ENCODE data around the gene C1QTNF1.
"Not testable (repeated sequence)": the region's sequence is repeated elsewhere in the genome, so short reads cannot be mapped to it uniquely, and the experiment has no call there.

C1QTNF1 gene

DNA sequence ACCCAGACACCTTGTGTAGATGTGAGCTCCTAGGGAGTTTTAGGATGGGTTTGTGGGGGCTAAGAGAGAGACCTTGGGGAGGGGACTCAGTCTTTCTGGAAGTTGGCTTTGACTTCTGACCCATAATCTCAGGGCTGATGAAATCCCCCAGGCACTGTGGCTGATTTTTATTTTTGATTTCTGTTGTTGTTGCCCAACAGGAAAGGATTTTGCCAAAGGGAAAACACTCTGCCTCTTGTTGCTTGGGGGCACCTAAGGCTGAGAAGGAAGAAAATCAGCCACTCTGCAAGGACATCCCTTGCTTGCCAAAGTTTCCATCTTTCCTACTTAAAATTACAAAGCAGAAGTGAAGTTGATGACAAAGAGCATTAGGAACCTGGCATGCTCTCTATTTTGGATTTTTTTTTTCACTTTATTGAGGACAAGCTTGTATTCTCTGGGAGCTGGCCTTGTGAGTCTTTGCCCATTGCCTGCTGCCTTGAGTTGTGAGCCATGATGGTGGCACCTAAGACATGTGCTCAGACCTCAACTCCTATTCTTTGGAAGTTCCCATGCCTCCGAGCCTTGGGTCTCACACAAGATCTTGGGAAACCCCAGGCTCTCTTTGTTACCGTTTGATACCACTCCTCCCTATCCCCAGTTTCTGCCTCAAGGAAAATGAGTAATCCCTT is 3.2 kb upstream of the C1QTNF1 start:
- Histone ChIP-seq H3K4me1 (ENCODE audit: control insufficient read depth, insufficient read depth, low read length) (peaks cover 10% of the 10 kb centered on the region), H3K4me3 (ENCODE audit: low read depth, low read length) (no peak overlapping the region), H3K27ac (ENCODE audit: low read depth, low read length) (no peak overlapping the region), H3K36me3 (ENCODE audit: control insufficient read depth, insufficient read depth, low read length) (no peaks in the 10 kb centered on the region), H3K27me3 (ENCODE audit: control insufficient read depth, insufficient read depth, low read length) (peaks cover 61% of the 10 kb centered on the region), H3K9ac (ENCODE audit: low read depth, low read length) (no peak overlapping the region), H3K9me3 (ENCODE audit: control insufficient read depth, insufficient read depth, low read length) (peaks cover 6% of the 10 kb centered on the region)

DNA sequence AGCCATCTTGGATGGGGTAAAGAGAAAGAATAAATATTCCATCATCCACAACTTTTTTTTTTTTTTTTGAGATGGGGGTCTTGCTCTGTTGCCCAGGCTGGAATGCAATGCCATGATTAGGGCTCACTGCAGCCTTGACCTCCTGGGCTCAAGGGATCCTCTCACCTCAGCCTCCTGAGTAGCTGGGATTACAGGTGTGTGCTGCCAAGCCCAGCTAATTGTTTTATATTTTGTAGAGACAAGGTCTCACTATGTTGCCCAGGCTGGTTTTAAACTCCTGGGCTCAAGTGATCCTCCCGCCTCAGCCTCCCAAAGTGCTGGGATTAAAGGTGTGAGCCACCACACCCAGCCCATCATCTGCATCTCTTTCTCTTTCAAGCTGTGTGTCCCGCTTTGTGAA is 2.0 kb upstream of the C1QTNF1 start:
- H3K4me1 ChIP-seq (ENCODE audit: control insufficient read depth, insufficient read depth, low read length); H3K9ac ChIP-seq (ENCODE audit: low read depth, low read length); H3K36me3 ChIP-seq (ENCODE audit: control insufficient read depth, insufficient read depth, low read length); H3K9me3 ChIP-seq (ENCODE audit: control insufficient read depth, insufficient read depth, low read length); H3K27ac ChIP-seq (ENCODE audit: low read depth, low read length); H3K4me3 ChIP-seq (ENCODE audit: low read depth, low read length): not testable (repeated sequence)
- peaks cover 72% of the 10 kb centered on the region for H3K27me3 ChIP-seq (ENCODE audit: control insufficient read depth, insufficient read depth, low read length)

DNA sequence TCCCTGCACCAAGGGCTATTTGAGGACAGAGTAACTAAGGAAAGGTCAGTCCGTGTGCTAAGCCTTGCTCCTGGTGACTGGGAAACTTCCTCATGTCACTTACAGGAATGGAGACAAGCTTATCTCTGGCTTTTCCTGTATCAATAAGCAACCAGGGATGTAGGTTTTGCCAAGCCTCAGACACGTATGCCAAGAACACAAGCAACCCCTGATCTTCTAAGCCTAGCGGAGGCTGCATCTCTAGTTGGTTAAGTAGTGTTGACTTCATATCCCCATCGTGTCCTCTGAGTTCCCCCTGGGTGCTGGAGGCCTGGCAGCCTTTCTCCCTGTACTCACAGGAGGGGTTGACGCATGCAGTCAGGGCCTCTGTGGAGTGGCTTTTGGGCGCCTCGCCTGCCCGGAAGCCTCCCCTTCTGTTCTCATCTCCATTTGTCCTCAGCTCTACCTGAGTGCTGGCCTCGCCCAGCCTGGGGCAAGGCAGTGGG is 1.4 kb upstream of the C1QTNF1 start:
- Histone ChIP-seq H3K36me3 (ENCODE audit: control insufficient read depth, insufficient read depth, low read length) (no peaks in the 10 kb centered on the region), H3K9ac (ENCODE audit: low read depth, low read length) (no peak overlapping the region), H3K9me3 (ENCODE audit: control insufficient read depth, insufficient read depth, low read length) (no peaks in the 10 kb centered on the region), H3K27ac (ENCODE audit: low read depth, low read length) (no peak overlapping the region), H3K4me3 (ENCODE audit: low read depth, low read length) (no peak overlapping the region), H3K4me1 (ENCODE audit: control insufficient read depth, insufficient read depth, low read length) (peaks cover 15% of the 10 kb centered on the region), H3K27me3 (ENCODE audit: control insufficient read depth, insufficient read depth, low read length) (peaks cover 78% of the 10 kb centered on the region)

DNA sequence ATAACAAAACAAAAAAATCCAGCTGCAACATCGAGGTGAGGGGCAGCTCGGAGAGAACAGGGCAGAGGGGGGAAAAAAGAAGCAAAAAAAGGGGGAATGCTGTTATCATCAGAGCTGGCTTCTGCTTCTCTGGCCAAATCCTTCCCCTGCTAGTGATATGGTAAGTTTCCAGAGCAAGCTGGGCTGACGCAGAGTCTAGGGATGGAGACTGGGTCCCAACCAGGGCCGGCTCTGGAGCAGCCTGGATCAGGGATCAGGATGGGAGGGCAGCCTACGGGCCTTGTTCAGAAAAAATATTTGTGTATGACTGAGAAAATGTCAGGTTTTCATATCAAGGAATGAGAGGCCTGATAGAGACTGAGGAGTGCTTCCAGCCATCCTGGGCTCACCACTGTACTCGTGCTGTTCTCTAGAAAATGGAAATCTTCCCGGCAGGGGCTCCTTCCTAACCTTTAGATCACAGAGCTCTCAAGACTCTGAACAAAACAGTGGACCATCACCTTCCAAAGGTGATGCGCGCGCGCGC is 726 bp upstream of the C1QTNF1 start:
- Histone ChIP-seq H3K27me3 (ENCODE audit: control insufficient read depth, insufficient read depth, low read length) (peaks cover 80% of the 10 kb centered on the region), H3K4me1 (ENCODE audit: control insufficient read depth, insufficient read depth, low read length) (peaks cover 16% of the 10 kb centered on the region), H3K4me3 (ENCODE audit: low read depth, low read length) (peak overlapping the region; percentile 62; the same call in 1 of the 2 replicates)

DNA sequence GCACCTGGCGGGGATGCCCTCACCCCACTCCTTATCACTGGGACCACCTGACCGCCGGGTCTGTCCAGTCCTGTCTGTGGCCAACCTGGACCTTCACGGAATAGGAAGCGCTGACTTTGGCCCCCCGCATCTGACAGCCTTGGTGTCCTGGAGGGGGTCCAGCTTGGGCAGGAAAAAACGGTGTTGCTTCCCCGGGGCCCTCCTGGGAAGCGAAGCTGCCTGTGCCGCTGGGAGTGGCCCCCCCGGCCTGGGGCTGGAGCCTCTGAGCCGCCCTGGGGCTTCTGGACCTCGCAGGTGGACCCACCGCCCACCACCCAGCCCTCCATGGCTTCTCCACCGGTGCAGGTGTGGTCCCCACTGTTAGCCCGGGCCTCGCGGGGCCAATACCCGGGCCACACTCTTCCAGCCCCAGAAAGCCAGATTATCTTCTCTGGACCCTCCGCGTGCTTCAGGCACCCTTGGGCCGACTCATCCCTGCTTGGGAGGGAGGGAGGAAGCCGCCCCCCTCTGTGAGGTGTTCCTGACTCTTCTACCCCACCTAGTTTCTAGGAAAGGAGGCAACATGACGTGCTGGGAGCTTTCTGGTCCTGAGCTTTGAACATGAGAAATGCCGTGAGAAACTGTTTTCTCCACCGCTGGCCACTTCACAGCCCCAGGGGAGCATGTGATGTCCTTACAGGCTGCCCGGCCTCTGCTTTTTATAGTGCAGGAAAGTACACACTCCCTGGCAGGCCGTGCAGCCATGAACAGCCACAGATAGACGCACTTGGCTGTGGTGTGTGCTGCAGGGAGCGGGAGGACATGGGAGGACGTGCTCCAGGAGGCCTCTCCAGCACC is 1.1 kb downstream of the C1QTNF1 start:
- Histone ChIP-seq H3K4me3 (ENCODE audit: low read depth, low read length) (peak overlapping the region; percentile 62), H3K27me3 (ENCODE audit: control insufficient read depth, insufficient read depth, low read length) (peaks cover 75% of the 10 kb centered on the region), H3K27ac (ENCODE audit: low read depth, low read length) (no peak overlapping the region), H3K9ac (ENCODE audit: low read depth, low read length) (no peak overlapping the region), H3K4me1 (ENCODE audit: control insufficient read depth, insufficient read depth, low read length) (peaks cover 16% of the 10 kb centered on the region), H3K9me3 (ENCODE audit: control insufficient read depth, insufficient read depth, low read length) (no peaks in the 10 kb centered on the region), H3K36me3 (ENCODE audit: control insufficient read depth, insufficient read depth, low read length) (no peaks in the 10 kb centered on the region)

More for the DNA sequence above, 726 bp upstream of the C1QTNF1 start:
- no peaks in the 10 kb centered on the region for H3K9me3 ChIP-seq (ENCODE audit: control insufficient read depth, insufficient read depth, low read length)
- H3K27ac ChIP-seq (ENCODE audit: low read depth, low read length) = no peak overlapping the region
- H3K36me3 ChIP-seq (ENCODE audit: control insufficient read depth, insufficient read depth, low read length) = no peaks in the 10 kb centered on the region
- no peak overlapping the region for H3K9ac ChIP-seq (ENCODE audit: low read depth, low read length)

DNA sequence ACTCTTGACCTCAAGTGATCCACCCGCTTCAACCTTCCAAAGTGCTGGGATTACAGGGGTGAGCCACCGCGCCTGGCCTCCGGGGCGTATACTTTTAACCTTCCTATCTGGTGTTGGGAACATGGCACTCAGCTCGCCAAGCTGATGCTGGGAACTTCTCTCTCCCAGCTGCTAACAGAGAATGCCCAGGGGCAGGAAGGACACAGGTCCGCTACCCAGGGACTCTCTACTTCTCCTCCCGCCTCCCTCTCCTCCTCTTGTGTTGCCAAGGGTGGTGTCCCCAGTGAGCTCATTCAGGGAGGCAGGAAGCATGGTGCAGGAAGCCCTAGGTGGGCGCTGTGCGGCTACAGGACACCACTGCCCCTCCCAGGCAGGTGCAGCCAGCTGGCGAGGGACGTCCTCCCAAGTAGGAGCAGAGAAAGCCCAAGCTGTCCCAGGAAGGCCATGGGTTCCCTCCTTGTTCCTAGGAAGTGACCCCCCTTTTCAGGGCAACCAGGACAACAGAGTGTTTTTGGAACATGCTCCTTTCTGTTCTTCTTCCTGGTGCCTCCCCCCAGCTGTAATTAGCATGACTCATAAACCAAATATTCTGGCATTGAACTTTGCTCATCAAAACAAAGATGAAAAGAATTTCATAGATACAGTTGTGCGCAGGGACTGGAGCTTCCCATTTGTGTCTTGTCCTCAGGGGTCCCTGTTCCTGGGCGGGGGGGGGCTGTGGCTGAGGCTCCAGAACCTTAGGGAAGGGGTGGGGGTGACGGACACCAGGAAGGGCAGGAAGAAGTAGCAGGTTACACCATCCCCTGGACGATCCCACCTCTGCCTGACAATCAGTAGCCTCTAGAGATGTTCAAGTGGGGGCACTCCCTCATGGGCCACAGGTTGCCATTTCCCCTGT is 2.7 kb downstream of the C1QTNF1 start:
- Histone ChIP-seq H3K4me1 (ENCODE audit: control insufficient read depth, insufficient read depth, low read length) (peaks cover 16% of the 10 kb centered on the region), H3K9ac (ENCODE audit: low read depth, low read length) (no peak overlapping the region), H3K4me3 (ENCODE audit: low read depth, low read length) (no peak overlapping the region), H3K9me3 (ENCODE audit: control insufficient read depth, insufficient read depth, low read length) (no peaks in the 10 kb centered on the region), H3K27ac (ENCODE audit: low read depth, low read length) (no peak overlapping the region), H3K27me3 (ENCODE audit: control insufficient read depth, insufficient read depth, low read length) (peaks cover 60% of the 10 kb centered on the region), H3K36me3 (ENCODE audit: control insufficient read depth, insufficient read depth, low read length) (no peaks in the 10 kb centered on the region)

DNA sequence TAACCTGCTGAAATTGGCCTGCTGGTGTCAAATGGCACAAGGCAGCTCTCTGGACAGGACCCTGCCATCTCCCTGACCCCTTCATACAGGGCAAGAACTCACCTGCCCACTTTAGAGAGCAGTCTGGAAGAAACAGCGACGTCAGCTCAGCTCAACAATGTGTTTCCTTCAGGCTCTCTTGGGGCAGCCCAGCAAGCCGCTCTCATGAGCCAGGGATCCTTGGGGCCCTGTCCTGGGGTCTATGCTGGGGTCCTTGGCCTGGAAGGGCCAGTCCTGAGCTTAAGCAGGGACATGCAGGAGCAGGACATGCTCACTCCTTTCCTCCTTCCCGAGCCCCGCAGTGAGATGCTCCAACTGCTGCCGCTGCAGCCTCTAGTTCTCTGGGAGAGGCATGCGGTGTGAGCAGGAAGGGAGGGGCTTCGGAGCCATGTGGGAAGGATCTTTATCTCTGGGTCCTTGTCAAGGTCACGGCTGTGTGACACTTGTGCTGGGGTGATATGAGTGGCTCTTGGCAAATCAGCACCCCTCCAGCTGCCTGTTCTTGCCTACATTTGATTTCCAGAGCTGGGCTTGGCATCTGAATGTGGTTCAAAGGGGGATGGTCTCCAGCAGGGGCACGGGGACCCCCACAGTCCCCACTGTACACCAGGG is 3.4 kb downstream of the C1QTNF1 start:
- H3K4me1 ChIP-seq (ENCODE audit: control insufficient read depth, insufficient read depth, low read length) = peaks cover 16% of the 10 kb centered on the region
- H3K27me3 ChIP-seq (ENCODE audit: control insufficient read depth, insufficient read depth, low read length) = peaks cover 53% of the 10 kb centered on the region
- no peaks in the 10 kb centered on the region for H3K9me3 ChIP-seq (ENCODE audit: control insufficient read depth, insufficient read depth, low read length)
- H3K27ac ChIP-seq (ENCODE audit: low read depth, low read length) = no peak overlapping the region
- H3K9ac ChIP-seq (ENCODE audit: low read depth, low read length) = no peak overlapping the region
- no peak overlapping the region for H3K4me3 ChIP-seq (ENCODE audit: low read depth, low read length)
- no peaks in the 10 kb centered on the region for H3K36me3 ChIP-seq (ENCODE audit: control insufficient read depth, insufficient read depth, low read length)

DNA sequence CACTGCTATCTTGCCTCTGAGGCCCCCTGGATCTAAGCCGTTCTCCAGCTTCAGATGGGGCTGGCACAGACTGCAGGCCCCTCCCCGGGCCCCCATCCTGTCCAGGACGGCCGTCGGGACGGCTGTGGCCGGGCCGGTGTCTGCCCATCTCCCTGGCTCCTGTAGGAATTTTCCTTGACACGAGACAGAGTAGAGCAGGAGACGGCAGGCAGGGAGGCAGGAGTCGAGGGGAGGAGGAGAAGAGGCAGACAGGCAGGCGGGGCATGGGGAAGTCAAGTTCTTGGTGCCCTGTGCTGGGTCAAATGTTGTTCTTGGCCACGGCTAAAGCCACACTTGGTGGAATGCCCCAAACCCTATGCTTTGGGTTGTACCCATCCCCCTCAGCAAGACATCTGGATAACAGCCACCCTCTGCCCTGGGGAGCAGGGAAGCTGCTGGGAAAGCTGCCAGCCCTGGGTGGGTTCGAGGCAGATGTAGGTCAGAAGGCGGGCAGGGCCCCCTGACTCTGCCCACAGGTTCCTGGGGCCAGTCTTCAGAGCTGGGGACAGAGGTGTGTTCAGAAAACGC is 4.0 kb downstream of the C1QTNF1 start:
- Histone ChIP-seq H3K9ac (ENCODE audit: low read depth, low read length) (no peak overlapping the region), H3K4me3 (ENCODE audit: low read depth, low read length) (no peak overlapping the region), H3K4me1 (ENCODE audit: control insufficient read depth, insufficient read depth, low read length) (peaks cover 16% of the 10 kb centered on the region), H3K27ac (ENCODE audit: low read depth, low read length) (no peak overlapping the region), H3K27me3 (ENCODE audit: control insufficient read depth, insufficient read depth, low read length) (peaks cover 46% of the 10 kb centered on the region), H3K9me3 (ENCODE audit: control insufficient read depth, insufficient read depth, low read length) (no peaks in the 10 kb centered on the region), H3K36me3 (ENCODE audit: control insufficient read depth, insufficient read depth, low read length) (no peaks in the 10 kb centered on the region)

DNA sequence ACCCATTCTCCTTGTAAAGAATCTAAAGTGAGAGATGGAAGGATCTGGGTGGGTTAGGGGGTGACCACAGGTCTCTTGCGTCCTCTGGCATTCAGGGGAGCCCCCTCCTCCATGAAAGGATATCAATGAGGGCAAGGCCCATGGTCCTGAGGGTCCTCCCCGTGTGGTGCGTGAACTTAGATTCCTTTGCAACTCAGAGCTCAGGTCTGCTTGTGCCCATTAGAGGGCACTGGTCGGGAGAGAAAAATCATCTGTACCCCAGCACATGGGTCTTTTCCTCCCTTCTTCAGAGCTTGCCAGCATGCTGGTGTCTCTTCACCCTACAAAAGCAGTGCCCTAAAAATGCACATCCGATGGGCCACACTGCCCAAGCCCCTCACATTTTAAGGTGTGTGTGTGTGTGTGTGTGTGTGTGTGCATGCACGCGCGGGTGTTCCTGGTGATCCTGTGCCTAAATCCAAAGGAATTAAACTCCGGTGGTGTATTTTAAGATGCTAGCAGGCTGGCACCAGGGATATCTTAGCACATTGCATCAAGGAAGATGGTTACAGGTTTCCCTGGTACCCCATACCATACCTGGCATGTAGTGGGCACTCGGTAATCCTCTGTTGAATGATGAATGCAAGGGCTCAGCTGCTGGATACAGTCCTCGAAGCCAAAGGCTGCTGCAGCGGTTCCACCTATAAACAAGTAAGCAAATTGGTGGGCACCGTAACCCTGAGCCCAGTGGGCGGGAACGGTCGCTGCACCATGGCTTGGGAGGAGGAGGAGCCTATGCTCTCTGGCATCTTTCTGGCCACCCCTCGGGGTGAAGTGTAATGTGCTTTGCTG is 4.7 kb downstream of the C1QTNF1 start:
- no peak overlapping the region for H3K27ac ChIP-seq (ENCODE audit: low read depth, low read length)
- peaks cover 39% of the 10 kb centered on the region for H3K27me3 ChIP-seq (ENCODE audit: control insufficient read depth, insufficient read depth, low read length)
- no peaks in the 10 kb centered on the region for H3K9me3 ChIP-seq (ENCODE audit: control insufficient read depth, insufficient read depth, low read length)
- no peak overlapping the region for H3K4me3 ChIP-seq (ENCODE audit: low read depth, low read length)
- H3K9ac ChIP-seq (ENCODE audit: low read depth, low read length) = no peak overlapping the region
- peaks cover 11% of the 10 kb centered on the region; the same call in 1 of the 2 replicates for H3K4me1 ChIP-seq (ENCODE audit: control insufficient read depth, insufficient read depth, low read length)
- H3K36me3 ChIP-seq (ENCODE audit: control insufficient read depth, insufficient read depth, low read length) = no peaks in the 10 kb centered on the region

Data from HUES48 (cell line).